K562 (cell line): ENCODE data around the gene DENND5B.

Source experiments
- KAT7 ChIP-seq: sonication (generic); formaldehyde crosslinking; IDR thresholded peaks from 2 replicates; pipeline ENCODE4 v1.8.0; 2022; ENCODE audit warnings: missing genetic modification reagents, mild to moderate bottlenecking, borderline replicate concordance
- NFIC ChIP-seq: fragments of 450-650 bp; IDR thresholded peaks from 2 replicates; pipeline ENCODE4 v1.6.1; 2017; ENCODE audit warnings: mild to moderate bottlenecking, inconsistent platforms
- SIN3A ChIP-seq, 2 experiments: fragments of 150-350 bp in 1 of 2; IDR thresholded peaks; 2 replicates each; pipeline ENCODE4 v1.6.1; 2011 to 2016; ENCODE audit warnings: borderline replicate concordance in 2 of 2, low read depth in 2 of 2, low read length in 2 of 2, mild to moderate bottlenecking in 2 of 2, moderate library complexity in 2 of 2; ENCODE audit not compliant: control insufficient read depth in 1 of 2
- TF ChIP-seq, protein P1 (sequence below): sonication (generic); formaldehyde crosslinking; IDR thresholded peaks from 2 replicates; pipeline ENCODE4 v1.8.0; 2022; ENCODE audit warnings: mild to moderate bottlenecking, low read depth, missing genetic modification reagents
- TF ChIP-seq, protein P2 (sequence below): fragments of 450-650 bp; IDR thresholded peaks from 2 replicates; pipeline ENCODE4 v1.6.1; 2016; ENCODE audit warnings: missing biosample characterization, missing genetic modification characterization

DNA sequence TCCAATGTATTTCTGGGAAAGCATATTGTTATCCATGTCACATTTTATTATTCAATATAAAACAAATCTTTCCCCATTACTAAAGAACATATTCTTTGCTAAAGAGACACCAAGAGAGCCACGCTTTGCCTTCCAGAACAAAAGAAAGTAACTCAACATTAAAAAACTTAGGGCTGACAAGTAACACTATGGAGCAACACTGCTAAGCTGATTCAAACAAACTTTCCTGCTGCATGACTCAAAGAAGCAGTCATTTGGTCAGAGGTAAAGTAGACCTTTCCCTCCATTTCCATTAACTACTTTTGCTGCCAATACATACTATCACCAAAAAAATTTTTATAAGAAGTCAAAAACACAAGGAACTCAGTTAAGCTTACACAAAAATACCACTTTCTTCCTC, 83.0 kb downstream of the DENND5B start:
- TF ChIP-seq, protein P1, sequence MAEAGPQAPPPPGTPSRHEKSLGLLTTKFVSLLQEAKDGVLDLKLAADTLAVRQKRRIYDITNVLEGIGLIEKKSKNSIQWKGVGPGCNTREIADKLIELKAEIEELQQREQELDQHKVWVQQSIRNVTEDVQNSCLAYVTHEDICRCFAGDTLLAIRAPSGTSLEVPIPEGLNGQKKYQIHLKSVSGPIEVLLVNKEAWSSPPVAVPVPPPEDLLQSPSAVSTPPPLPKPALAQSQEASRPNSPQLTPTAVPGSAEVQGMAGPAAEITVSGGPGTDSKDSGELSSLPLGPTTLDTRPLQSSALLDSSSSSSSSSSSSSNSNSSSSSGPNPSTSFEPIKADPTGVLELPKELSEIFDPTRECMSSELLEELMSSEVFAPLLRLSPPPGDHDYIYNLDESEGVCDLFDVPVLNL (CRISPR knock-in tag), result no peak
- TF ChIP-seq NFIC, result no peak
- no peak for TF ChIP-seq KAT7 (CRISPR knock-in tag)
- TF ChIP-seq, protein P2, sequence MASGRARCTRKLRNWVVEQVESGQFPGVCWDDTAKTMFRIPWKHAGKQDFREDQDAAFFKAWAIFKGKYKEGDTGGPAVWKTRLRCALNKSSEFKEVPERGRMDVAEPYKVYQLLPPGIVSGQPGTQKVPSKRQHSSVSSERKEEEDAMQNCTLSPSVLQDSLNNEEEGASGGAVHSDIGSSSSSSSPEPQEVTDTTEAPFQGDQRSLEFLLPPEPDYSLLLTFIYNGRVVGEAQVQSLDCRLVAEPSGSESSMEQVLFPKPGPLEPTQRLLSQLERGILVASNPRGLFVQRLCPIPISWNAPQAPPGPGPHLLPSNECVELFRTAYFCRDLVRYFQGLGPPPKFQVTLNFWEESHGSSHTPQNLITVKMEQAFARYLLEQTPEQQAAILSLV (tag), result no peak
- TF ChIP-seq SIN3A (IDR thresholded peaks at IDR 0.05; ENCODE audit: borderline replicate concordance in 2 of 2, control insufficient read depth in 1 of 2, low read depth in 2 of 2, low read length in 2 of 2), result no peak
